GM18519 (cell line): ENCODE results near the gene RAB44.
"Not testable (repeated sequence)": the region's sequence is repeated elsewhere in the genome, so short reads cannot be mapped to it uniquely, and the experiment has no call there.

Experiments used
- ATAC-seq: cut with Tn5 transposase; IDR thresholded peaks from one replicate; pipeline ENCODE4 v1.9.1; 2021; ENCODE audit warnings: mild to moderate bottlenecking, moderate library complexity; ENCODE audit not compliant: unreplicated experiment, low FRiP score

Gene RAB44

GRCh38 chr6:36697481-36697903, at the start of gene RAB44:
TSS of gene RAB44 (plus strand) at chr6:36697826. CDS start at chr6:36704236, 6,410 bp downstream.
- ATAC-seq, result no peak

GRCh38 chr6:36649086-36649485, 48.5 kb upstream of the RAB44 start:
- ATAC-seq, result no peak

GRCh38 chr6:36649701-36650484, 47.7 kb upstream of the RAB44 start:
- ATAC-seq, result no peak

DNA sequence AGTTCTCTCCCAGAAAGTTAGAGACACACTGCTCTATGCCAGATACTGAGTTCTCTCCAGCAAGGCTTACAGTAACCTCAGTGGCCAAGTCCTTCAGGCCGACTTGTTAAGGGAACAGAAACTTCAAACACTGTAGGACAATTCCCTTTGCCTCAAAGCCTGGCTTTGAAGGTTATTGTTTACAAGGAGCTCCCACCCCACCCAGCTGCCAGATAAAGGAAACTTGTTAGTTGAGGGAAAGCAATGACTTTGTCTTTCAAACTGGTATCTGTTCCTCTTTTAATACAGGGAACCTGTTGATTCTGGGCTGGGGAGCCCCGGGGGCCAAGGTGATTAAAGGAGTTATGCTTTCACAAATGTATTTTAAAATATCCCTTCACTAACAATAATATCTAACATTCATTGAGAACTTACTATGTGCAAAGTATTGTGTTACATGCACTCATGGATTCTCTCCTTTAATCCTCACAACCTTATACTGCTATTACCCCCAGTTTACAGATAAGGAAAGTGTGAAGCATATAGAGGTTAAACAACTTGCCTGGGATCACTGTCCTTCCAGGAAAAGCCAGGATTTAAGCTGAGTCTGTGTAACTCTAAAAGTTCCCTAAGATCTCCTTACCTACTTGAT, 46.7 kb upstream of the RAB44 start:
- ATAC-seq, result no peak

GRCh38 chr6:36651659-36652379, 45.8 kb upstream of the RAB44 start:
- no peak for ATAC-seq

DNA sequence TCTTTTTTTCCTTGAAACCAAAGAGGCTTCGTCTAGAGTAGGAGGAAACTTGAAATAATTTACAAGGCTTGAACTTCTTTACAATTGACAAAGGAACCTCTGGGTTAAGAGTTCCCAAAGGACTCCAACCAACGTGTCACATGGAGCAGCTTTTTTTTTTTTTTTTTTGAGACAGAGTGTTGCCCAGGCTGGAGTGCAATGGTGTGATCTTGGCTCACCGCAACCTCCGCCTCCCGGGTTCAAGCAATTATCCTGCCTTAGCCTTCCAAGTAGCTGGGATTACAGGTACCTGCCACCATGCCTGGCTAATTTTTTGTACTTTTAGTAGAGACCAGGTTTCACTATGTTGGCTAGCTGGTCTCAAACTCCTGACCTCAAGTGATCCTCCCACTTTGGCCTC, 43.2 kb upstream of the RAB44 start:
- ATAC-seq, result not testable (repeated sequence)

DNA sequence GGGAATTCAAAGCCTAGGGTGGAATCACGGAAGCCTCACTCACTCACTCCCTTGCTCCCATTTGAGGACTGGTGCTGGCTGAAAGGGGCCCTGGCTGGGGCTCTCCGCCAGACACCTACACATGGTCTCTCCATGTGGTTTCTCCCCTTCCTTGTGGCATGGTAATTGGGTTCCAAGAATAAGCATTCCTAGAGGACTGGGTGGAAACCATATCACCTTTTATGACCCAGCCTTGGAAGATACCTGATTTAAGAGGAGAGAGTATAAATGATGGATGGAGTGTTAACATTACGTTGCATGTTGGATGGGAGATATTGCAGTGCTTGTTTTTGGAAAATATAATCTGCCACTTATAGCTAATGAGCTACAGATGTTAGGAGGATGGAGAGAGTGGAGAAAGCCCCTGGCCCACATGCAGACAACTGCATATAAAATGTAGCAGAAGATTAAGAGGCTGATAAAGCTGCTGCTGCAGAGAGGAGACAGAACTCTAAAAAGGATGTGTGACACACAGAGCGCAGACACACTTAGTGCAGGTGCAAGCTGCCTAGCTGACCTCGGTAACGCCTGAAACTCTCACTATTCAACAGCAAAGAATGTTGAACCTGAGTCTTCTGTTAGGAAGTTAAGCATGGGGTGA, 42.4 kb upstream of the RAB44 start:
- ATAC-seq, result no peak

DNA sequence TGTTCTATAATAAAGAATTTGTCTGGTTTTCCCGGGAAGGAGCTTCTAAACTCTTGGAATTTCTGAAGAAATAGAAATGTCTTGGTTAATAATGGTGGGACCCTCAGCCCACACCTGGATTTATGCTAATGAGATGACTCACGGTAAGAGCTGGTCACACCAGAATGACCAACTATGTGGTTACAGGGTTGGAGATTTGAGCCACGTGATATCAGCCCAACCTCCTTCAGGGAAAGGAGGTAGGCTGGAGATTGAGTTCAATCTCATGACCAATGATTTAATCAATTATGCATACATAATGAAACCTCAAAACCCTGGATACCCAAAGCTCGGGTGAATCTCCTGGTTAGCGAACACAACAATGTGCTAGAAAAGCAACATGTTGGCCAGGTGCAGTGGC, 41.2 kb upstream of the RAB44 start:
- no peak for ATAC-seq

DNA sequence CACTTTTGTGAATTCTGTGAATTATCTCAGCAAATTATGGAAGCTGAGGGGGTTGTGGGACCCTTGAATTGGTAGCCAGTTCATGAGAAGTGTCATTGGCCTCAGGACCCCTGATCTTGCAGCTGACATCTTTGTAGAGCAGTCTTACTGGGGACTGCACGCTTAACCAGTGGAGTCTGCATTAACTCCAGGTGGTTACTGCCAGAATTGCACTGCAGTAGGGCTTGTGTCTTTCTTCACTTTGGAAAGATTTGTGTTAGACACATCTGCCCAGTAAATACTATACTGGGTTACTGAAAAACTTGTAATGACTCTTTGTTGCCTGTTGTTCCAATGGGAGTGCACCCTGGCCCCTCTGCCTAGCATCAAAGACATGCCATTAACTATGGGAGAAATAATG, 40.4 kb upstream of the RAB44 start:
- ATAC-seq, result no peak

DNA sequence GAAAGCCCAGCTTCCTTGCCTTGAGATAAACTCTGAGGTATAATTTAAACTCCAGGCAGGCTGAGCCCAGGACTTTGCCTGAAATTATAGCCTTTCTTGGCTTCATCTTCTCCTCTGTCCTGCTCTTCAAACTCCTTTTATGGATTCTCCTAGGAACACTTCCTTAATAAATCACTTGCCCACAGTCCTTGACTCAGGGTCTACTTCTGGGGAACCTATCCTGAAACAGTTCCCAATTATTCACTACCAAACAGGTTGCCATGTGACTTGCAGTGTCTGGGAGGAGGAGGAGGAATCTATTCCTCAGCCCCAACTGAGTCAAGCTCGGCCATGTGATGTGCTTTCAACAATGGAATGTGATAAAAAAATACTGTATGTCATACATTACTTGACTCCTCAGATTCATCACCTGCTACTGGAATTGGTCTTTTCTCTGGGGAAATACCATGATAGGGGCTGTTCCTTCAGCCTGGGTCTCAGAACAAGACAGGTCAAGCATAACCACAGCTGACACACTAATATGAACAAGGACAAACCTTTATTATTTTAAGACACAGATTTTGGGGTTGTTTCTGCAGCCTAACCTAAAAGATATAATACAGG, 39.6 kb upstream of the RAB44 start:
- no peak for ATAC-seq

- ATAC-seq, result no peak
These were observed 38.4 kb upstream of the RAB44 start for GRCh38 chr6:36659271-36659670.

- ATAC-seq, result no peak
These were observed 36.7 kb upstream of the RAB44 start for GRCh38 chr6:36660771-36661471.

DNA sequence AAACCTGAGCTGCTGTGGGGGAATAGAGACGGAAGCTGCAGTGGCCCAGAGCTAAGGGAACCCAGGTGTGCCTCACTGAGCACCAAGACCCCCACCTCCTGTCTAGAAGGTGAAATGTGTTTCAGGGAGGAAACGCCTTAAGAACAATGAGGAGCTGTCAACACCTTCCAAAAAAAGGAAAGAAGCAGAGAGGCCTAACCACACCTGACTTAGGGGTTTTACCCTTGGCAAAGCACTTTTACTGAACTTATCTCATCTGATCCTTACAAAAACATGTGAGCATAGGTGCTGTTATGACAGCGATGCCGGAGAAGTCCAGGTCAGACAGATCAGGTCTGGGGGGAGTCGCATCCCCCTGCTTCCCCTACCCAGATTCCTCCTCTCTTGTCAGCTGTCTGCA, 35.2 kb upstream of the RAB44 start:
- ATAC-seq, result no peak

DNA sequence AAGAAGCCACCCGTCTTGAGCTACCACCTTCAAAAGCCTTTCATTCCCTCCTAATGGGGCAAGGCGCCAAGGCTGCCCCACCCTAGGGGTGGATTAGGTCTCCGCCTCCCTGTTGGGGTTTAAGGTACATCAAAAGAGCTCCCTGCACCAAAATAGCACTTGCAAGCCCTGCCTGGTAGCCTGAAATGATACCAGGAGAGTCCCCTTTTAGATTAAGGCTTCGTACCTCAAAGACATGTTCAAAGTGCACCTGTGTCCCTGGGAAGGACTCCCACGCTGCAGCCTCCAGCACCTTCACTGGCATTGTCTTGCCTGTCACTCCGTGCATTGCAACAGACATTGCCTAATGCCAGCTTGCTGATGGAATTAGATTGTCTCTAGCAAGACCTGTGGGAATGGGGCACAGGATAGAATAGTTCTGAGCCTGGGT, 34.8 kb upstream of the RAB44 start:
- ATAC-seq, result no peak

DNA sequence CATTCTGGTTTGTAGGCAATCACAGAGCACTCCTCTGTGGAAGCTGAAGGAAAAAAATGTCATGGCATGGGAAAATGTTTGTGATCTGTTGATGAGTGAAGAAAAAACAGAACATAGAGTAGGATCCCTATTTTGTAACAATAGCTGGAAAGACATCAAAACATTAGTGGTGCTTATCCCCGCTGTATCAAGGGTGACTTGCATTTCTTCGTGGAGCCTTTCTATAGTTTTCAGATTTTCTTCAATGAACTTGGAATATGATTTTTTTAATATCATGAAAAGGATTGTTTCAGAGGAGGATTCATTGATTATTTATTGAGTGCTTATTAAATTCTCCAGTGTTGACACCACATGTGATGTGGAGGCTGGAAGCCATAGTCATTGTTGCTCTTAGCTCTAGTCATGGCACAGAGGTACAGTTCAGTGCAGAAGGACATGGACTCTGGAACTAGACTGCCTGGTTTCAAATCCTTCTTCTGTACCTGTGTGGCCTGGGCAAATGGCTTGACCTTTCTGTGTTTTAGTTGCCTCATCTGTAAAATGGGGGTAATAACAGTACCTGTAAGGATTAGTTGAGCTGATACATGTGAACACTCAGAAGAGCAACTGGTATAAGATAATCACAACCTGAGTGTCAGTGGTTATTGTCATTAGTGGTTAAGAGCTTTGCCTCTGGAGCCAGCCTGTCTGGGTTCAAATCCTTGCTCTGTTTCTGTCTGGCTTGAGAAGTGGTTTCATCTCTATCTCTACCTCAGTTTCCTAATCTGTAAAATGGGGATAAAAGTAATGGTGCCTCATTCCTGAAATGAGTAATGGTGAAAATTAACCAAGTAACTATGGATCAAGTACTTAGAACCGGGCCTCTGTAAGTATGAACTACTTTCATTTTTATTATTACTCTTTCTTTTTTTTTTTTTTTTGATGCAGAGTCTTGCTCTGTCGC, 33.9 kb upstream of the RAB44 start:
- ATAC-seq, result no peak

DNA sequence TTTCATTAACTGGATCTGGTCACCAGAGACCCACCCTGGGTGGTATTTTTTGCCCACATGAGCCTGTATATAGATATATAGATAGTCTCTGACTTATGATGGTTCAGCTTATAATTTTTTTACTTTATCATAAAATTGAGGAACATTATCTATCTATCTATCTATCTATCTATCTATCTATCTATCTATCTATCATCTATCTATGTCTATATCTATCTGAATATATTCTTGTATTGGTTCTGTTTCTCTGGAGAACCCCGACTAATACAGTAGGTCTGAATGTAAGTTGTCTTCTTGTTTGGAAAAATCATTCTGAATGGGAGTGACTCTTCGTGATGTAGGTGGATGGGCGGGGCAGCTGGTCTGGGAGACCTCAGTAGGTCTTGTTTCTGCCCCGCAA, 32.4 kb upstream of the RAB44 start:
- ATAC-seq, result no peak

GRCh38 chr6:36666287-36666686, 31.3 kb upstream of the RAB44 start:
- ATAC-seq, result no peak

DNA sequence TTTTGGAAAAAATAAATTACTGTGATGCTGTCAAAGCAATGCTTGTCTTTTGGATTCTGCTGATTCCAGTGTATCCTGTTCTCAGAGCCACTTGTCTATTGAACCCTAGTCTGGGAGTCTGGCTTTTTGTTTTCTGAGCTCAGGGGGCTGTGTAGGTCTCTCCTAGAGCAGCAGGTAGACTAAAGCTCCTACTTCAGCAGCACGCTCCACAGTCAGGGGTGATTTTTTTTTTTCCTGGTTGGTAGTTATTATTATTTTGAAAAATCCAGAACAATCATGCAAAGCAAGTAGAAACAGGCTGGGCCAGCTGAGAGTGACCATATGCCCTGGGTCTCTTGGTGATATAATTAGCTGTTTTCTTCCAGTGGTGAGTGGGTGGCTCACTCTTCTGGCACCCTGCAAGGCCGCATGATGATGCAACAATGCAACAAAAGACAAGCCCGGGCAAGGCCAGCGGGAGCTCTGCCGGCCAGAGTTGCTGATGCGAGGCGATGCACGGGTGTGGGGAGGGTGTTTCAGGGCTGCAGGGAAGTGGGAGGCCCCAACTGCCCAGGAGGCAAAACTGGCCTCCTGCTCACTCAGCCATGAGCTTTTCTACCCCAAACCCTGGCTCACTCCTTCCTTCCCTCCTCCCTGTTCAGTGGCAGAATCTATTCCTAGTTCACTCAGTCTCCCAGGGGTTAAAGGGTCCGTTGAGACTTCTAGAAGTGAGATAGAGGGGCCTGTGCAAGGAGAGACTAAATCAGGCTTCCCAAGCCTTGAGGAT, 30.6 kb upstream of the RAB44 start:
- ATAC-seq, result peak; percentile 57
